HG03196 (cell line): ENCODE results near the gene CACNA2D1.

ENCODE experiments used
- ATAC-seq: cut with Tn5 transposase; IDR thresholded peaks from one replicate; pipeline ENCODE4 v1.9.1; 2021; ENCODE audit not compliant: unreplicated experiment

The CACNA2D1 gene

DNA sequence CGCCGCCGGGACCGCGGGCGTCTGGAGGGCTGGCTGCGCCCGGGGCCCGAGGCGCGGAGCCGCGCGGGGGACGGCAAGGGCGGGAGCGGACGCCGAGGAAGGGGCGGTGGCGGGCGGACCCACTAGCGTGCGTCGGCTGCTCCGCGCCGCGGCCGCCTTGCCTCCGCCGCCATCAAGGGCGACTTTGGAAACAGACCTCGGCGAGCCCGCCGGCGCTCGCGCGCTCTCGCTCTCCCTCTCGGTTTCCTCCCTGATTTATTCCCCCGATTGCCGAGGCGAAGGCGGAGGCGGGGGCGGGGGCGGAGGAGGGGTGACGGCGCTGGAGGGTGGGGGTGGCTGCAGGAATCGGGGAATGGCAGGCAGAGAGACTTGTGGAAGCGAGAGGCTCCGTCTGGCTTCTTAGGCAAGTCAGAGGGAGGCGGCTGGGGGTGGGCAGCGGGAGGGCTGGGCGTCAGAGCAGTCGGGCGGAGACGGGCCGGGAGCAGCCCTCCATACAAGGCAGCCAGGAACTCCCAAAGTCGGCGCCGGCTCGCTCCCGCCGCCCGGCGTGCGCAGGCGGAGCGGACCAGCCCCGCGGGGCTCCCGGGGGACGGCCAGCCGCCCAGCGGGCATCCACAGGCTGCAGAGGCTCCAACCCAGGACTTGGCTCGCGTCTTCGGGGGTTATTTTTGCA, at the start of gene CACNA2D1:
Gene CACNA2D1, minus strand, starts transcription at position 231 of the 673 bp plus-strand sequence.
- no peak for ATAC-seq

DNA sequence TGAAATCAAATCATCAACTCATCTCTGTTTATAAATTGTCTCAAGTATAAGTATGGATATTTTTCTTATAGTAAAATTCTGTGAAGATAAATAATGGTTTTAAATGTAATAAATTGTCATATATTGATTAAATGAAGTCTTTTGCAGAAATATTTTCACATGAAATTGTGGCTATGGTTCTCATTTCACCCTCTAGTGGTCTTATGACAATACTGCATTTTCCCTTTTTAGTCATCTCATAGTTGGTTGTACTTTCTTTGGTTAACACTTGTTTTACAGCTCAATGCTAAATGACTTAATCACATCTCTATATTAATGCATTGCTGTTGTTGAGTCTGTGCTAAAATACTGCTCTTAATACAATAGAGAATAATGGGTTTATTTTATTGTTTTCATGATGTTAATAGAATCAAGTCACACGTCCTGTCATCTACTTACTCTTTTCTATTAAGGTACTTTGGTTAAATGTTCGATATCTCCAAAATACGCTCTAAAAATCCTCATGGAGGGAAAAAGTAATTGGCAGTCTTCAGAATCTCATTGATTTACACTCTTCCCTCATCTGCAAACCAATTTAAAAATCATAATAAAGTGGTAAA, 38.0 kb upstream of the CACNA2D1 start:
- no peak for ATAC-seq

DNA sequence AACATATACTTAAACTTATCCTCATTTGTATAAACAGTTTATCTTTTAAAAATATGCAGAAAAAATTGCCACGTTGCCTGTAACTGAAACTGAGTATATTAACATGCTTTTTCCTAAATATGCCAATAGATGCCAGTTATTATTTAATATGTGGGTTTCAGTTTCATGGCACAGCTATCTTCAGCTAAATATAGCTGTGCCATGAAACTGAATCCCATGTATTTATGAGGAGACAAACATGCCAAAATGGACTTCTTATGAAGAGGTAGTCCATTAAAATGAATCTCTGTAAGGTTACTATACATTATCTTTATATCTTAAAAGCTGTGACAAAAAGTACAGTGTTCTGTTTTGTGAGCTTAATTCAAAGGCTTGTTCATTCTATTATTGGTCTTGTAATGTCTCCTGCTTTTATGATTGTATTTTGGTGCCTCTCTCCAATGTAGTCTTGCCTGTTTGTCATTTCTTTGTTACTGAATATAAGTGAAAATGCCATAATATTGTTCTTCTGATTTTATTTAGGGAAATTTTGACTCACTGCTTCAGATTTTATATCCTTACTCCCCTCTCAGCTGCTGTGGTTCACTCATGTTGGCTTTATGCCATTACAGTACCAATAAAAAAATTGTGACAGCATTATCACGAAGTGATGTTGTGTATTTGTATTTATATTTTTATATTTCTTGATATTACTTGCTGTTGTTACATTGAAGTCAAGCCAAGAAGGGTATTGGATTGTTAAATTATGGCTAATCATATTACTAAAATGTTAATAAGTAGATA, 34.3 kb upstream of the CACNA2D1 start:
- no peak for ATAC-seq

DNA sequence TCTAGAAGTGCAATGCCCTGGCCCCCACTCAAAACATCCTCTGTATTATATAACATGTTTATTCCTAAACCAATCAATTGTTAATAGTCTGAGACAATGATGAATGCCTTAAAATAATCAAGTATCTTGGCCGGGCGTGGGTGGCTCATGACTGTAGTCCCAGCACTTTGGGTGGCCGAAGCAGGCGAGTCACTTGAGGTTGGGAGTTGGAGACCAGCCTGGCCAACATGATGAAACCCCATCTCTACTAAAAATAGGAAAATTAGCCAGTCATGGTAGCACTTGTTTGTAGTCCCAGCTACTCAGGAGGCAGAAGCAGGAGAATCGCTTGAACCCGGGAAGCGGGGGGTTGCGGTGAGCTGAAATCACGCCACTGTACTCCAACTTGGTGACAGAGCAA, 29.4 kb upstream of the CACNA2D1 start:
- ATAC-seq = no peak

DNA sequence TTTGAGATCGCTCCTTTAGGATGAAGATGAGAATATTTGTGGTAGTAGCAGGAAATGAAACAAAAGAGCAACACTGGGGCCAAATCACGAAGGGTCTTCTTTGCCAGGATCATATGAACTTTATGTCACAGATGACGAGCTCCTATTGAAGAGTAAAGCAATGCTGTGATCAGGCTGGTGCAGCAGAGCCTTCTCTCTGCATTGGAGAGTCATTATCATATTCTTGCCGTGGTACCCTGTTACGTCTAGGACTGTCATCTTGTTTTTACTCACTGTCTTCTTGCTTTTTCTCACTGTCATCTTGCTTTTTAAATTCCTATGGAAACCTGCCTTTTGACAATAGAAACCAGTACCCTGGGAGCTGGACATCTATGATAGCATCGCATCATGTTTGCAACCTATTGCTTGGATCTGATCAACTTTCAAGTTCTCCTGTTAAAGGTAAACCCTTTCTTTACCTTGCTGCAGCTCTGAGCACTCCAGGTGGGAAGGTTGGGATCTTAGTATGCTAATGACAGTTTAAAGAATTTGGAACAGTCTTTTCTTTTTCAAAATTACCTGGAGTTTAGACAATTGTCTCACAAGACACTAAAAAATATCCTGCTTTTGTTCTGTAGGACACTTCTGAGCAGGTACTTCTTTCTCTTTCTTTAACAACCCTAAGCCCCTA, 27.9 kb upstream of the CACNA2D1 start:
- no peak for ATAC-seq

DNA sequence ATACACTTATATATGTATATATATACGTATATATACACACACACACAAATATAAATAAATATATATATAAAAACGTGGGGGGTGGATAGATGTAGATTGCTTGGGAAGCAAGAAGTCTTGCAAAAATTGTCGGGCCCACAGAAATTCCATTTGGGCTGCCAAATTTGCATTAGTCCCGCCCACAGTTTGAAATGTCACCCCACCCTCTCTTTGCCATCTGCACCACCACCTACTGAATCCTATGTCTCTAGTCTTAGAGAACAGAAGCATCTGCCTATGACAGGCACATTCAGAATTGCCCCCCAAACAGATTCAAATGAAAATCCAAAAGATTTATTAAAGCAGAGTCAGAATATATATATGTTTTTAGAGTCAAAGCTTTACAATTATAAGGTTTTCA, 25.6 kb upstream of the CACNA2D1 start:
- no peak for ATAC-seq

DNA sequence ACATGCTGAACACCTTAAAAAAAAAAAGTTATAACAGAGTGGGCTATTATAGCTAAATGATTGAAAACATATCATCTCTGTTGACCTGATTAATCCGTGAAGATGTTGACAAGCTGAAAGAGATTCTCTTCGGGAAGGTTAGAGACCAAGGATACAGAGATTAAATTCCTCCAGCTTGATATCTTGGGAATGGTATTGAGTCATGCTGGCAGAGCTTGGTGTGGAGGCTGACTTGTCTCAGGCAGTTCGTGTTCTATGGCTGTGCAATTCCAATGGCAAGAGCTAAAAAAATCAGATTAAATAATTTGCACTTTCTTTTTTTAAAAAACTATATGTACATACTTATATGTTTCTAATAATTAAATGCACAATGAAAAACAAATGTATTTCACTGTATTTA, 24.9 kb upstream of the CACNA2D1 start:
- no peak for ATAC-seq

DNA sequence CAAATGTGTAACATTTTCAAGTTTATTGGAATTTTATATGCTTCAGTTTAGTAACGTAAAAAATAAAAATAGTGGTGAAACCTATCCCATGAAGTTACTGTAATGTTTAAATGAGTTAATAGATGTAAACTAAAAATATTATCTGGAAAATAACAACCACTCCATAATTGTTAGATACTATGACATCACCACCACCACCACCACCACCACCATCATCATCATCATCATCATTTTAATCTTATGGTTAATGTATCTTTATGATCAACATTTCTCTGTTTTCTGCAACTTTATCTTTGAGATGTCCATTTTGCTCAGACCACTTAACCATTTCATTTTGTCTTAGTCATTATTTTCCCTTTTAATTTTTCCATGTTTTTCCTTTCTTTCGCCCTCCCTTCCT, 23.4 kb upstream of the CACNA2D1 start:
- ATAC-seq = no peak

DNA sequence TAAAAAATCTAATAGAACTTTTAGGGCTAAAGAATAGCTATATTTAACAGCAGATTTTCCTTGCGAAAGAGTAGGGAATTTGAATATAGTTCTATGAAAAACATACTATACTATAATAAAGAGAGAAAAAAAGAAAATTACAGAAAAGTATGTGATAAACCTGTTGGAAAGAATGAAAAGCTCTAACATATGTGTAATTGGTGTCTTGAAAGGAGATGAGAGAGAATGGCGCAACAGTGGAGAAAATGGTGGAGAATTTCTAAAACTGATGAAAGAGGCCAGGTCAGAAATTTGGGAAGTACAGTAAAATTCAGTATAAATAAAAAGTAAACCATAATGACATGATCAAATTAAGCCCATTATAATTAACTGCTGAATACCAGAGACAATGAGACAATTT, 20.8 kb upstream of the CACNA2D1 start:
- ATAC-seq = no peak

DNA sequence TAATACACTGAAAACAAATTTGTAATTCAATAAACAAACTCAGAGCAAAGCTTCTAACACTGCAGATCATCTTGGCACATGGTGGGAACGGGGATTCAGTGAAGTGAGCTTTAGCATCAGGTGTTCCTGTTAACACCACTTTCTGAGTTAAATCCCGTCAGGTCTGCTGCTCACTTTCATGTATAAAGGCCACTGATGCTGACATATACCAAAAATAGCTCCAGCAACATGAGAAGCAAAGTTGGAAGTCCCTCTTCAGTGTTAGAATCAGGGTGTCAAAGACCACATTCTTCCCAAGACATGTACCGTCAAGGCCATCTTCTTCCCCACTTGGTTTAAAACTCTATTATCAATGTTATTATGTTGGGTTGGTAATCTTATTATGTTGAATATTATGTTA, 11.7 kb upstream of the CACNA2D1 start:
- ATAC-seq = no peak

DNA sequence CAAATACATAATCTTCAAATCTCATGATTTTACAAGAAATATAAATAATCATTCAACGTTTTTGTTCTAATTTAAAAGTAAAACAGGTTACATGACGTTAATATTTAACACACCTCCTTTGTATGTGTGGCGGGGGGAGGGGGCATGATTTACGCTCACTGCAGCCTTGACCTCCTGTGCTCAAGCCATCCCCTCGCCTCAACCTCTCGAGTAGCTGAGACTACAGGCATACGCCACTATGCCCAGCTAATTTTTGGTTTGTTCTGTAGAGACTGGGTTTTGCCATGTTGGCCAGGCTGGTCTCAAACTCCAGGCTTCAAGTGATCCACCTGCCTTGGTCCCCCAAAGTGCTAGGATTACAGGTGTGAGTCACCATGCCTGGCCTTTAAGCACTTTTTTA, 7.2 kb upstream of the CACNA2D1 start:
- no peak for ATAC-seq

DNA sequence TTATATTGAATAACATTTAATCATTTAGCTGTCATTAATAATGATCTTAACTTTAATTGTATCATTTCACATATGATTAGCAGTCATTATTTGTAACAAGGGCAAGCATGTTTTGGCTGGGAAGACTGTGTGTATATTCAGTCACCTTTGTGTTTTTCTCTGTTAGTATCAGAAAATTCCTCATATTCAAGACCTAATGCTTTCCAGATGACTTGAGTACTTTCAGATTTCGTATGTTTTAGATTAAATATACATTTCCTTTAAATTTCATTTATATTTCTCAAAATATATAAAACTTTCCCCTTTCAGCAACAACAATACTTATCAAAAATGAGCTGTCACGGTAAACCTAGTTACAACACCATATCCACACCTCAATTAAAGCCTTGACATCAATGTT, 6.3 kb upstream of the CACNA2D1 start:
- no peak for ATAC-seq

DNA sequence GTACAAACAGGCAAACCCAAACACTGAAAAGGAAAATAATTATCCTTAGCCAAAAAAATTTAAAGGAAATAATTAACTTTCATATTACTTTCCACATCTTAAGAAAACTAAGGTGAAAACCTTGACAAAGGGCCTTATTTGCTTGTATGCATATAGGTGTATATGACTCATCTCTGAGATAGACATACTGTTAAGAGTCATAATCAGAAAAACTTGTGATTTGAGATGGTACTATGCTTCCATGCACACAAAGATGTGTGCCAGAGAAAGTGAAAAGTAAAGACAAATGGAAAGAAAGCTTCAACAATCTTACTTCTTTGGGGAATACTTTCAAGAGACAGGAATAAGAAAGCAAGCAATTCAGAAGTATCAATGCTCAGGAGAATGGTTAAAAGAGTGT, 3.3 kb upstream of the CACNA2D1 start:
- no peak for ATAC-seq

DNA sequence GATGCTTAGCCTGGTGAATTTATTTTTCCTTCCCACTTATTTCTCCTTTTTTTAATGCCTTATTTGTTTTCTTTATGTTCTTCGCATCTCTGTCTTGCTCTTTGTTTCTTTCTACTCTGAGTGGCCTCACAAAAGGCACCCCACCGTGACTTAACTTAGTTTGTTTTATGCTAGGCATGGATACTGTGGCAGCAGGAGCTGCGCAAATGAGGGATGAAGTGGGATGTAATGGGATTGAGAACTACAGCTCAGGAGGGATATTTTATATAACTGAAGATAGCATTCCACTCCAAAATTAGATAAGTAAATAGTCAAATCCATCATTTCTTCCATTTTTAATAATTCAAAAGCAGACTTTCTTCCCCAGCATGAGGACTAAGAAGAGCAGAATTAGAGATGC, 1.7 kb upstream of the CACNA2D1 start:
- ATAC-seq = no peak

DNA sequence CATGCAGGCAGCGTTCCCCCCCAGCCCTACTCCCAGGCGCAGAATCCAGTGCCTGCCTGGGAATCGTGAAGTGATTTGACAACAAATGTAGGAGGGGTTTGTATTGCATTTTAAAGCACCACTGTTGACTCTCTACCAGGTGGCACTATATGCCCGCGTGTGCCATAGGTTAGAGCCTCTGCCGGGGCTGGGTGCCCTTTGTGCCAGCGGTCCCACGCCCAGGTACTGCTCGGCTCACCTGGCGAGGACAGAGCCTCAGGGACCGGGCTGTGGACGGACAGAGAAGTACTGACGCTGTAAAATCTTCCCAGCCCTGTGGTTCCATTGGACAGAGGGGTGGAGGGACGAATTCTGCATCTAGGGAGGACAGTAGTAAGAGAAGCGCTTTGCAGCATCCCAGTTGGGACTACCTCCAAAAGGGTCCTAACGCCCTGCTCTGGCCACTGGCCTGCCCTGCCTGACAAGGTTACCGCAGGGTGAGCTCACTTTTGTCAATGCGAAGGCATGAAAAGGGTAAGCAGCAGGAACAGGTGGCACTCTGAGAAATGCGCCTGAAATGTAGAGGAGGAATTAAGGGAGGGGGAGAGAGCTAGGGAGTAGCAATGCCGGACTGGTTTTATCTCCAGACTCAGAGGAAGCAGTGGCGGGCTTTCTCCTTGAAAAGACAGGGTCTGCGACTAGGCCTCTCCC, 788 bp upstream of the CACNA2D1 start:
- ATAC-seq = no peak

DNA sequence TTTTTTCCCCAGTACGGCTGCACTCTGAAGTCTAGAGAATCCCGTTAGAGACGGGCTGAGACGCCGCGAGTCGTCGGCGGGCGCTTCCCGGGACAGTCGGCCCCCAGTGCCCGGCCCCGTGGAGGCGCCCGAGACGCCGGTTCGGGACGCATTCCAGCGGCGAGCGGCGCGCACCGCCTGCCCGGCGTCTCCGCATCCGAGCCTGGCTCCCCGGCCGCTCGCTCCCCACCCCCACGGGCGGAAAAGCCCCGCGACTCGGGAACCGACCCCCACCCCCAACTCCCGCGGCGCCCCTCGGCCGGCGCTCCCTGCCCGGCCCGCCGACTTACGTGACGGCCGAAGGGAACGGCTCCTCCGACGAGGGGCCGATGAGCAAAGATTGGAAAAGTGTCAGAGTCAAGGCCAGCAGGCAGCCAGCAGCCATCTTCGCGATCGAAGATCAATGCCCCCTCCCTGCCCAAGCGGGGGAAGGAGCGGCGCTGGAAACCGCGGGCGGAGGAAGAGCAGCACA, 486 bp downstream of the CACNA2D1 start:
- ATAC-seq = no peak

DNA sequence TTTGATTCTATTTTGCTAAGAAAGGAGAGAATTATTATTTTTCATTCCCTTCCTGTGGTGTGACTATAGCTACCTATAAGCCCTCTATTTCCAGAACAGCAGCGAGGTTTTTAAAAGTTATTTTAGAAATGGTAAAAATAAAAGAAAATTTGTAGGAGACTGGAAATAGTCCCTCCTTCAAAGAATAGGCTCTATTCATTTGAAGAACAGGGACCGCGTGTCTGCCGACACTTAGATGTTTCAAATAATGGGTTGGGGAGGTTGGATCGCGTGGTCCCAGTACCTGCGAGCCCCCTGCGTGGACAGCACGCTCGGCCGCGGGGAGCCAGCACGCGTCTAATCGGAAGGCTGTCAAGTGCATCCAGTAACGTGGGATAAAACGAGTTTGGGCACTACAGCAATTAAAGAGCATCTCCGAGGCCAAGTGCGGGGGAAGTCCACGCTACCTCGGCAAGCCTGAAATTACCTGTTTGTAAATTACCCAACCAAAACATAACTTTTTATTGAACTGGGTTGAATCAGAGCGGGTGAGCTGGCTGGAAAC, 1.0 kb downstream of the CACNA2D1 start:
- no peak for ATAC-seq

DNA sequence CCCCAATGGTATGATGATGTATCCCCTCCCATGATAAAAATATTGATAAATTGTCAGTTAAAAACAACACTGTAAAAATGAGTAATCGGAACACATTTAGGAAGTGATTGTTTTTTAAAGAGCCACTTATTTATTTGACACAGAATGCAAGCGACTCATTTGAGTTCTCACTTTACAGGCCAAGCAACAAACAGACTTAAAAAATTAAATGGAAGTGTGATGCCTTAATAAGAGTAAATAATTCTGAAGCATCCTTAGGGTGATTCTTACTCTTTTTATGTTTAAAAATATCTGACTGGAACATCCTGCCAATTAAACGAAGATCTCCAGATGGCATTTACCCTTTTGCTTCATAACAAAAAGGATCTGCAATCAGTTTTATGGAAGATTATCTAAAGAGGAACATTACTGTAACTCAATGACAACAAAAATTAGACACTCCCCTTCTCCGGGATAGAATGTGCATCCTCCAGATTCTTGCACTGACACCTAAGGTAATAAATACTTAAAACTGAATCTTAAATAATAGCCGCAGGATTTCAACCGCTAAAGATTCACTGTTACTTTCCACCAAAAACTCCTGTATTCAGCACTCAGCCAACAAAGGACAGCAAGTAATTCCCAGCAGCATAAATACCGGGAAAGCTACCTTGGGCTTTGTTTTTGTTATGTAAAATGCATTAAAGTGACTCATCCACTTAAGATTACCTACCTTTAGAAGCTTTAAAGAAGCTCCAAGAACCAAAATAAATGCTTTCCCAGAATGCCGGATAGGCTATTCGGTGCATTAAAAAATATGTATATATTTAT, 1.7 kb downstream of the CACNA2D1 start:
- no peak for ATAC-seq

DNA sequence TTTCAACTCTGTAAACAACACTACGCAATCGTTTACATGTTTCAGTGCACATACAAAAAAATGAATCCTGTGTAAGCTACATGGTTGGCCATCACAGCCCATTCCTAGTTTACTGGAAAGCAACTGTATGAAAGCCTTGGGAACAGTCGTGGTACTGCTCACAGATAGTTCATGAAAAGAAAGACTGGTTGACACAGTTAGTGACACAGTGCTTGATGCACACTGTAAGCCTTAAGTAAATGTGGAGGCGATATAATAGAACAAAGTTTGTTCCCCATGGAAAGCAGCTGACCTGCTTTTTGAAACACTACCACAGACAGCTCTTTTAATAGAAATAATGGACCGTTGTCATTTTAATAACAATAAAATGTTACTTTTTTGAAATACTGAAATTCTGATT, 5.1 kb downstream of the CACNA2D1 start:
- no peak for ATAC-seq

DNA sequence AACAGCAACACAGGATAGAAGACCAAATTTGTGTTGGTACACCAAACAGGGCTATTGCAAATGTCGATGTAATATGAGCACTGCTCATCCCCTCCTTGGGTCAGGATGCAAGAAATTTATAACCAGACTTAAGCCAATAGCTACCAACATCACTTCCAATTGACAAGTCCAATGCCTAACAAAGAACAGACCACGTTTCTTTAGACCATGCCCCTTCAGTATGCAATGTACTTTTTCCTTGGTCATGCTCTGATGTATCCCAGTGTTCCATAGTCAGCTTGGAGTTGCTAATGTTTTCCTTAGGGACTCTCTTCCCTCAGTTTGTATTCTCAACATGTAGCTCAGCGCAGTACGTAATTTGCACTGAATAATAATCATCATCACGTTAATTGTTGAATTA, 7.8 kb downstream of the CACNA2D1 start:
- no peak for ATAC-seq
